Neural progenitor cell (in vitro differentiated cells): ENCODE results near the gene LAMA2.

Experiments
- CTCF ChIP-seq: fragments of 200-600 bp; sonication (generic); IDR thresholded peaks from 2 replicates; pipeline ENCODE4 v1.5.1; 2017; ENCODE audit warnings: antibody characterized with exemption, mild to moderate bottlenecking
- EZH2 ChIP-seq: fragments of 200-600 bp; sonication (generic); IDR thresholded peaks from 2 replicates; pipeline ENCODE4 v1.6.1; 2017; ENCODE audit warnings: antibody characterized with exemption, mild to moderate bottlenecking, moderate library complexity
- EZH2phosphoT487 ChIP-seq: fragments of 200-600 bp; sonication (generic); IDR thresholded peaks from 2 replicates; pipeline ENCODE4 v1.6.1; 2017; ENCODE audit warnings: antibody characterized with exemption

GRCh38 chr6:129099696-129100095 is 216.8 kb downstream of the LAMA2 start:
- TF ChIP-seq CTCF: no peak
- TF ChIP-seq EZH2phosphoT487: no peak
- no peak for TF ChIP-seq EZH2
